Measurements from ENCODE around the gene TAMALIN. TPM values are rescaled to one million over a fixed set of nuclear protein-coding genes. Genes with fewer than 3 reads are reported as not detected.

TAMALIN gene
- total RNA-seq, 1 donor = 4.7 TPM

DNA sequence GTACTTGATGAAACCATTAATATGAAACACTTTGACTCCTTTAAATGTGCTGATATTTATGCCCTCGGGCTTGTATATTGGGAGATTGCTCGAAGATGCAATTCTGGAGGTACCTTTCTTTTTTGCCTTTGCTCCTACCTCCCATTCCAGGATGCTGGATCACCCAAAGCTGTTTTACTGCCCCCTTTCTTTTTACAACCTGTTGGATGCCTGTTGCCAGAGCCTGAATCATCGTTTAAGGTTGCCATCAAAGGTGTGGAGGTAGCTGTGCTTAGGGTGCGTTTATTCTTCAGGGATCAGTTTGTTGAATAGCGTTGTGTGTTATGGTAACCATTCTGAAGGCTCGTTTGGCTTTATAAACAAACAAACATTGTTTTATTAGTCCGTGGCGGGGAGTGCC is 19.9 kb upstream of the TAMALIN start:
- H4K20me1 ChIP-seq (ENCODE audit: insufficient read depth, low read length) = no peaks in the 10 kb centered on the region
- no peak for TF ChIP-seq CTCF (IDR thresholded peaks at IDR 0.05; ENCODE audit: extremely low read depth, low read depth, low read length)
- no peaks in the 10 kb centered on the region for H3K9me3 ChIP-seq (ENCODE audit: low read depth, low read length)
- H2AFZ ChIP-seq (ENCODE audit: low read length) = no peak overlapping the region
- no peaks in the 10 kb centered on the region for H3K27me3 ChIP-seq (ENCODE audit: insufficient read depth, low read length)
- no peaks in the 10 kb centered on the region for H3K79me2 ChIP-seq (ENCODE audit: insufficient read depth, low read length)
- no peak overlapping the region for H3K27ac ChIP-seq (ENCODE audit: low read depth, low read length)
- DNase-seq (ENCODE audit: insufficient read length, low spot score, missing footprints) = no peak
- H3K4me2 ChIP-seq (ENCODE audit: insufficient read depth, low read length) = no peak overlapping the region
- no peaks in the 10 kb centered on the region for H3K4me1 ChIP-seq (ENCODE audit: insufficient read depth, low read length)
- peaks cover 58% of the 10 kb centered on the region for H3K36me3 ChIP-seq (ENCODE audit: insufficient read depth, low read length)
- H3K4me3 ChIP-seq (ENCODE audit: insufficient read depth, low read length) = no peak overlapping the region

DNA sequence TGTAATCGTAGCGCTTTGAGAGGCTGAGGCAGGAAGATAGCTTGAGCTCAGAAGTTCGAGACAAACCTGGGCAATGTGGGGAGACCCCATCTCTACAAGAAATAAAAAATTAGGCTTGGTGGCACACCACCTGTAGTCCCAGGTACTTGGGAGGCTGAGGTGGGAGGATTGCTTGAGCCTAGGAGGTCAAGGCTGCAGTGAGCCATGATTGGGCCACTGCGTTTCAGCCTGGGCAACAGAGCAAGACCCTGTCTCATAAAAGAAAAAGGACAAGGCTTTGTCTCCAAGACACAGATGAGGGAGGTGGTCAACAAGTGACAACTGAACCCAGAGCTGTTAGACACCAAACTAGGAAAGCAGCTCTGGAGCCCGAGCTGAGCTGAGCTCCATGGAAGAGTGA is 14.5 kb upstream of the TAMALIN start:
- no peak for TF ChIP-seq CTCF (IDR thresholded peaks at IDR 0.05; ENCODE audit: extremely low read depth, low read depth, low read length)
- no peaks in the 10 kb centered on the region for H3K4me1 ChIP-seq (ENCODE audit: insufficient read depth, low read length)
- no peak for DNase-seq (ENCODE audit: insufficient read length, low spot score, missing footprints)
- H3K4me3 ChIP-seq (ENCODE audit: insufficient read depth, low read length) = no peak overlapping the region
- H3K9me3 ChIP-seq (ENCODE audit: low read depth, low read length) = no peaks in the 10 kb centered on the region
- H3K27me3 ChIP-seq (ENCODE audit: insufficient read depth, low read length) = no peaks in the 10 kb centered on the region
- H3K79me2 ChIP-seq (ENCODE audit: insufficient read depth, low read length) = no peaks in the 10 kb centered on the region
- no peak overlapping the region for H3K27ac ChIP-seq (ENCODE audit: low read depth, low read length)
- H3K4me2 ChIP-seq (ENCODE audit: insufficient read depth, low read length) = no peak overlapping the region
- no peak overlapping the region for H2AFZ ChIP-seq (ENCODE audit: low read length)
- H4K20me1 ChIP-seq (ENCODE audit: insufficient read depth, low read length) = peaks cover 7% of the 10 kb centered on the region
- H3K36me3 ChIP-seq (ENCODE audit: insufficient read depth, low read length) = peaks cover 25% of the 10 kb centered on the region

DNA sequence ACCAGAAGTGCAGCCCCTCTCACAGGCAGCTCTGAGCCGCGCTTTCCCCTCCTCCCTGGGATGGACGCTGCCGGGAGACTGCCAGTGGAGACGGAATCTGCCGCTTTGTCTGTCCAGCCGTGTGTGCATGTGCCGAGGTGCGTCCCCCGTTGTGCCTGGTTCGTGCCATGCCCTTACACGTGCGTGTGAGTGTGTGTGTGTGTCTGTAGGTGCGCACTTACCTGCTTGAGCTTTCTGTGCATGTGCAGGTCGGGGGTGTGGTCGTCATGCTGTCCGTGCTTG is 12.3 kb upstream of the TAMALIN start:
- no peaks in the 10 kb centered on the region for H3K9me3 ChIP-seq (ENCODE audit: low read depth, low read length)

GRCh38 chr12:51994959-51995358 is 11.8 kb upstream of the TAMALIN start:
- Histone ChIP-seq H4K20me1 (ENCODE audit: insufficient read depth, low read length) (peaks cover 10% of the 10 kb centered on the region), H3K4me2 (ENCODE audit: insufficient read depth, low read length) (no peak overlapping the region), H3K27ac (ENCODE audit: low read depth, low read length) (no peak overlapping the region), H2AFZ (ENCODE audit: low read length) (no peak overlapping the region), H3K4me3 (ENCODE audit: insufficient read depth, low read length) (no peak overlapping the region), H3K4me1 (ENCODE audit: insufficient read depth, low read length) (no peaks in the 10 kb centered on the region), H3K9me3 (ENCODE audit: low read depth, low read length) (no peaks in the 10 kb centered on the region), H3K27me3 (ENCODE audit: insufficient read depth, low read length) (no peaks in the 10 kb centered on the region), H3K36me3 (ENCODE audit: insufficient read depth, low read length) (peaks cover 24% of the 10 kb centered on the region), H3K79me2 (ENCODE audit: insufficient read depth, low read length) (no peaks in the 10 kb centered on the region)
- peak; percentile 44 for DNase-seq (ENCODE audit: insufficient read length, low spot score, missing footprints)
- TF ChIP-seq CTCF (IDR thresholded peaks at IDR 0.05; ENCODE audit: extremely low read depth, low read depth, low read length) = no peak

More for the DNA sequence above, 12.3 kb upstream of the TAMALIN start:
- no peak overlapping the region for H3K27ac ChIP-seq (ENCODE audit: low read depth, low read length)
- H4K20me1 ChIP-seq (ENCODE audit: insufficient read depth, low read length) = peaks cover 10% of the 10 kb centered on the region
- H3K4me2 ChIP-seq (ENCODE audit: insufficient read depth, low read length) = no peak overlapping the region
- peaks cover 24% of the 10 kb centered on the region for H3K36me3 ChIP-seq (ENCODE audit: insufficient read depth, low read length)
- no peak for DNase-seq (ENCODE audit: insufficient read length, low spot score, missing footprints)
- H3K27me3 ChIP-seq (ENCODE audit: insufficient read depth, low read length) = no peaks in the 10 kb centered on the region
- no peaks in the 10 kb centered on the region for H3K79me2 ChIP-seq (ENCODE audit: insufficient read depth, low read length)
- TF ChIP-seq CTCF (IDR thresholded peaks at IDR 0.05; ENCODE audit: extremely low read depth, low read depth, low read length) = no peak
- no peak overlapping the region for H3K4me3 ChIP-seq (ENCODE audit: insufficient read depth, low read length)
- H2AFZ ChIP-seq (ENCODE audit: low read length) = no peak overlapping the region
- no peaks in the 10 kb centered on the region for H3K4me1 ChIP-seq (ENCODE audit: insufficient read depth, low read length)

Data from osteoblast (primary cell).